Measurements from ENCODE around the gene HOXB6.

HOXB6 gene

GRCh38 chr17:48555258-48556228, 49.2 kb downstream of the HOXB6 start:
- peaks cover 31% of the 10 kb centered on the region for H3K27me3 Mint-ChIP-seq (ENCODE audit: low read depth)

GRCh38 chr17:48554412-48555257, 50.2 kb downstream of the HOXB6 start:
- peak overlapping the region; percentile 83 for H3K4me3 Mint-ChIP-seq
- H3K36me3 Mint-ChIP-seq (ENCODE audit: low read depth): peaks cover 12% of the 10 kb centered on the region
- peak overlapping the region; percentile 7 for H3K27ac Mint-ChIP-seq
- peaks cover 31% of the 10 kb centered on the region for H3K27me3 Mint-ChIP-seq (ENCODE audit: low read depth)
- no peak for DNase-seq (ENCODE audit: low spot score)
- peaks cover 10% of the 10 kb centered on the region for H3K4me1 Mint-ChIP-seq (ENCODE audit: low read depth)
- H3K9me3 Mint-ChIP-seq: no peaks in the 10 kb centered on the region

More at GRCh38 chr17:48555258-48556228, 49.2 kb downstream of the HOXB6 start:
- no peaks in the 10 kb centered on the region for H3K9me3 Mint-ChIP-seq
- peak overlapping the region; percentile 83 for H3K4me3 Mint-ChIP-seq
- peak overlapping the region; percentile 75 for H3K27ac Mint-ChIP-seq
- no peak for DNase-seq (ENCODE audit: low spot score)
- peaks cover 8% of the 10 kb centered on the region for H3K36me3 Mint-ChIP-seq (ENCODE audit: low read depth)
- peaks cover 10% of the 10 kb centered on the region for H3K4me1 Mint-ChIP-seq (ENCODE audit: low read depth)

- Mint-ChIP-seq H3K9me3 (no peaks in the 10 kb centered on the region), H3K4me3 (no peak overlapping the region), H3K27me3 (ENCODE audit: low read depth) (peaks cover 28% of the 10 kb centered on the region), H3K4me1 (ENCODE audit: low read depth) (peaks cover 12% of the 10 kb centered on the region), H3K27ac (no peak overlapping the region), H3K36me3 (ENCODE audit: low read depth) (peaks cover 16% of the 10 kb centered on the region)
- no peak for DNase-seq (ENCODE audit: low spot score)
Observed at GRCh38 chr17:48553826-48554225, 51.0 kb downstream of the HOXB6 start.

- H3K27me3 Mint-ChIP-seq (ENCODE audit: low read depth): peaks cover 25% of the 10 kb centered on the region
- no peak for DNase-seq (ENCODE audit: low spot score)
- H3K9me3 Mint-ChIP-seq: no peaks in the 10 kb centered on the region
- H3K4me1 Mint-ChIP-seq (ENCODE audit: low read depth): peaks cover 16% of the 10 kb centered on the region
- H3K36me3 Mint-ChIP-seq (ENCODE audit: low read depth): peaks cover 16% of the 10 kb centered on the region
- no peak overlapping the region for H3K4me3 Mint-ChIP-seq
- no peak overlapping the region for H3K27ac Mint-ChIP-seq
Observed at GRCh38 chr17:48553190-48553547, 51.6 kb downstream of the HOXB6 start.

GRCh38 chr17:48552466-48553189, 52.2 kb downstream of the HOXB6 start:
- Mint-ChIP-seq H3K36me3 (ENCODE audit: low read depth) (peaks cover 16% of the 10 kb centered on the region), H3K4me3 (no peak overlapping the region), H3K27me3 (ENCODE audit: low read depth) (peaks cover 24% of the 10 kb centered on the region), H3K4me1 (ENCODE audit: low read depth) (peaks cover 20% of the 10 kb centered on the region), H3K27ac (no peak overlapping the region), H3K9me3 (no peaks in the 10 kb centered on the region)
- DNase-seq (ENCODE audit: low spot score): no peak

- H3K27me3 Mint-ChIP-seq (ENCODE audit: low read depth): peaks cover 22% of the 10 kb centered on the region
- no peak for DNase-seq (ENCODE audit: low spot score)
- H3K4me1 Mint-ChIP-seq (ENCODE audit: low read depth): peaks cover 27% of the 10 kb centered on the region
- no peak overlapping the region for H3K27ac Mint-ChIP-seq
- H3K4me3 Mint-ChIP-seq: no peak overlapping the region
- H3K36me3 Mint-ChIP-seq (ENCODE audit: low read depth): peaks cover 16% of the 10 kb centered on the region
- H3K9me3 Mint-ChIP-seq: no peaks in the 10 kb centered on the region
Observed at GRCh38 chr17:48551596-48552465, 53.0 kb downstream of the HOXB6 start.

GRCh38 chr17:48551214-48551555, 53.6 kb downstream of the HOXB6 start:
- Mint-ChIP-seq H3K27me3 (ENCODE audit: low read depth) (peaks cover 16% of the 10 kb centered on the region), H3K4me3 (no peak overlapping the region), H3K9me3 (no peaks in the 10 kb centered on the region), H3K4me1 (ENCODE audit: low read depth) (peaks cover 32% of the 10 kb centered on the region), H3K36me3 (ENCODE audit: low read depth) (peaks cover 16% of the 10 kb centered on the region), H3K27ac (no peak overlapping the region)
- DNase-seq (ENCODE audit: low spot score): no peak

- Mint-ChIP-seq H3K4me1 (ENCODE audit: low read depth) (peaks cover 35% of the 10 kb centered on the region), H3K36me3 (ENCODE audit: low read depth) (peaks cover 16% of the 10 kb centered on the region), H3K27me3 (ENCODE audit: low read depth) (peaks cover 11% of the 10 kb centered on the region), H3K9me3 (no peaks in the 10 kb centered on the region), H3K4me3 (no peak overlapping the region), H3K27ac (no peak overlapping the region)
- no peak for DNase-seq (ENCODE audit: low spot score)
Observed at GRCh38 chr17:48550502-48551213, 54.1 kb downstream of the HOXB6 start.

GRCh38 chr17:48549914-48550501, 54.8 kb downstream of the HOXB6 start:
- Mint-ChIP-seq H3K27me3 (ENCODE audit: low read depth) (peaks cover 9% of the 10 kb centered on the region), H3K36me3 (ENCODE audit: low read depth) (peaks cover 15% of the 10 kb centered on the region), H3K4me3 (no peak overlapping the region), H3K9me3 (no peaks in the 10 kb centered on the region), H3K4me1 (ENCODE audit: low read depth) (peaks cover 36% of the 10 kb centered on the region), H3K27ac (no peak overlapping the region)
- DNase-seq (ENCODE audit: low spot score): no peak

GRCh38 chr17:48549281-48549630, 55.5 kb downstream of the HOXB6 start:
- H3K27ac Mint-ChIP-seq: no peak overlapping the region
- H3K9me3 Mint-ChIP-seq: no peaks in the 10 kb centered on the region
- peaks cover 39% of the 10 kb centered on the region for H3K4me1 Mint-ChIP-seq (ENCODE audit: low read depth)
- H3K4me3 Mint-ChIP-seq: no peak overlapping the region
- H3K36me3 Mint-ChIP-seq (ENCODE audit: low read depth): peaks cover 16% of the 10 kb centered on the region
- no peak for DNase-seq (ENCODE audit: low spot score)
- peaks cover 3% of the 10 kb centered on the region for H3K27me3 Mint-ChIP-seq (ENCODE audit: low read depth)

GRCh38 chr17:48548523-48549280, 56.1 kb downstream of the HOXB6 start:
- Mint-ChIP-seq H3K27me3 (ENCODE audit: low read depth) (peaks cover 4% of the 10 kb centered on the region), H3K4me1 (ENCODE audit: low read depth) (peaks cover 41% of the 10 kb centered on the region), H3K36me3 (ENCODE audit: low read depth) (peaks cover 17% of the 10 kb centered on the region), H3K27ac (peak overlapping the region; percentile 88), H3K4me3 (peak overlapping the region; percentile 69), H3K9me3 (no peaks in the 10 kb centered on the region)
- no peak for DNase-seq (ENCODE audit: low spot score)
